Measurements from ENCODE around the gene MECR.
A peak's percentile ranks its signal among the peaks of the same experiment; 100 is the strongest.

Gene MECR

GRCh38 chr1:29254346-29254745, 23.6 kb upstream of the MECR start:
- DNase-seq = no peak

GRCh38 chr1:29253180-29253579, 22.4 kb upstream of the MECR start:
- no peak for DNase-seq

GRCh38 chr1:29251164-29252124, 20.7 kb upstream of the MECR start:
- no peak for DNase-seq

GRCh38 chr1:29249951-29250581, 19.3 kb upstream of the MECR start:
- no peak for DNase-seq

GRCh38 chr1:29249170-29249691, 18.5 kb upstream of the MECR start:
- DNase-seq = no peak

- no peak for DNase-seq
Observed at GRCh38 chr1:29248409-29248808, 17.7 kb upstream of the MECR start.

- no peak for DNase-seq
Observed at GRCh38 chr1:29247571-29248273, 17.0 kb upstream of the MECR start.

- no peak for DNase-seq
Observed at GRCh38 chr1:29247044-29247443, 16.3 kb upstream of the MECR start.

GRCh38 chr1:29245876-29246275, 15.1 kb upstream of the MECR start:
- no peak for DNase-seq

GRCh38 chr1:29245261-29245660, 14.5 kb upstream of the MECR start:
- no peak for DNase-seq

- no peak for DNase-seq
Observed at GRCh38 chr1:29243871-29244200, 13.1 kb upstream of the MECR start.

- no peak for DNase-seq
Observed at GRCh38 chr1:29243023-29243870, 12.5 kb upstream of the MECR start.

GRCh38 chr1:29240986-29241385, 10.3 kb upstream of the MECR start:
- no peak for DNase-seq

GRCh38 chr1:29240400-29240837, 9.7 kb upstream of the MECR start:
- no peak for DNase-seq

- DNase-seq = no peak
Observed at GRCh38 chr1:29239142-29239541, 8.4 kb upstream of the MECR start.

GRCh38 chr1:29238620-29239002, 7.9 kb upstream of the MECR start:
- DNase-seq = no peak

GRCh38 chr1:29237852-29238619, 7.3 kb upstream of the MECR start:
- no peak for DNase-seq

- peak in 1 of 2 donors; percentile 26 for DNase-seq
Observed at GRCh38 chr1:29237129-29237821, 6.5 kb upstream of the MECR start.

GRCh38 chr1:29236712-29237128, 6.0 kb upstream of the MECR start:
- DNase-seq = no peak

- DNase-seq = peak; percentile 66 to 69
Observed at GRCh38 chr1:29235955-29236711, 5.4 kb upstream of the MECR start, which contains the start of gene PTPRU. PTPRU (plus strand) TSS chr1:29236522; CDS start chr1:29236645, 123 bp downstream.

Data from inflammatory macrophage (primary cell).